CD14-positive monocyte (primary cell): Measurements from ENCODE around the gene HMCN2. TPM values are rescaled to one million over a fixed set of nuclear protein-coding genes. Genes with fewer than 3 reads are reported as not detected.

Source experiments
- DNase-seq, 3 donors: peaks; one replicate each; pipeline ENCODE4 v3.0.0-alpha.2; 2011 to 2022
- H2AFZ ChIP-seq: 2 replicates; pipeline ENCODE4 v1.6.0; 2012; ENCODE audit warnings: mild to moderate bottlenecking, low read depth, low read length, inconsistent platforms; ENCODE audit not compliant: insufficient read depth, poor library complexity, severe bottlenecking
- H3K27ac ChIP-seq, 2 donors: 1 replicate in 1 of 2; 2 replicates in 1 of 2; pipeline ENCODE4 v1.5.1; 2012 to 2013; ENCODE audit warnings: low read length in 2 of 2, control low read depth in 1 of 2, inconsistent platforms in 1 of 2, low read depth in 1 of 2, mild to moderate bottlenecking in 1 of 2
- H3K27me3 ChIP-seq, 2 donors: one replicate each; pipeline versions ENCODE4 v1.6.0 to v1.6.1; 2011 to 2013; ENCODE audit warnings: low read length in 2 of 2; ENCODE audit not compliant: control insufficient read depth in 2 of 2, insufficient read depth in 2 of 2
- H3K36me3 ChIP-seq, 2 donors: replicated peaks in 1 of 2; 1 replicate in 1 of 2; 2 replicates in 1 of 2; pipeline versions ENCODE4 v1.5.1 to v1.6.1; 2012 to 2013; ENCODE audit warnings: low read length in 2 of 2, control low read depth in 1 of 2, inconsistent platforms in 1 of 2, mild to moderate bottlenecking in 1 of 2; ENCODE audit not compliant: insufficient read depth in 2 of 2, control insufficient read depth in 1 of 2
- H3K4me1 ChIP-seq, 2 donors: 1 replicate in 1 of 2; 2 replicates in 1 of 2; pipeline versions ENCODE4 v1.5.1 to v1.6.1; 2012 to 2013; ENCODE audit warnings: low read length in 2 of 2, control low read depth in 1 of 2, inconsistent platforms in 1 of 2, mild to moderate bottlenecking in 1 of 2, moderate library complexity in 1 of 2; ENCODE audit not compliant: insufficient read depth in 2 of 2, control insufficient read depth in 1 of 2
- H3K4me2 ChIP-seq: replicated peaks from 2 replicates; pipeline ENCODE3; 2012; ENCODE audit warnings: low read length, moderate library complexity, mild to moderate bottlenecking; ENCODE audit not compliant: poor library complexity, severe bottlenecking; ENCODE audit errors: extremely low read depth
- H3K4me3 ChIP-seq, 3 experiments: fragments of 200-600 bp in 1 of 3; sonication (generic) in 1 of 3; replicated peaks in 1 of 3; 1 replicate in 2 of 3; 2 replicates in 1 of 3; pipeline ENCODE4 v1.5.1; 2011 to 2013; ENCODE audit warnings: low read length in 3 of 3, mild to moderate bottlenecking in 3 of 3, control low read depth in 2 of 3, low read depth in 2 of 3, inconsistent platforms in 1 of 3, moderate library complexity in 1 of 3
- H3K79me2 ChIP-seq: 2 replicates; pipeline ENCODE4 v1.6.0; 2012; ENCODE audit warnings: mild to moderate bottlenecking, control low read depth, inconsistent platforms, low read length, moderate library complexity; ENCODE audit not compliant: insufficient read depth
- H3K9ac ChIP-seq: 2 replicates; pipeline ENCODE4 v1.6.0; 2017; ENCODE audit warnings: low read length, mild to moderate bottlenecking; ENCODE audit not compliant: insufficient read depth, poor library complexity, severe bottlenecking
- H3K9me3 ChIP-seq, 2 donors: replicated peaks in 1 of 2; 1 replicate in 1 of 2; 2 replicates in 1 of 2; pipeline versions ENCODE4 v1.5.1 to v1.6.1; 2012 to 2013; ENCODE audit warnings: low read length in 2 of 2, control low read depth in 1 of 2; ENCODE audit not compliant: control insufficient read depth in 1 of 2, insufficient read depth in 1 of 2
- H4K20me1 ChIP-seq: 2 replicates; pipeline ENCODE4 v1.6.0; 2012; ENCODE audit warnings: mild to moderate bottlenecking, low read length, control low read depth, moderate library complexity; ENCODE audit not compliant: insufficient read depth
- H3K27ac Mint-ChIP-seq, 7 donors: one replicate each; pipeline ENCODE4 v1.8.0; 2020; ENCODE audit warnings: mild to moderate bottlenecking in 7 of 7, mixed read lengths in 7 of 7, moderate library complexity in 6 of 7, inconsistent platforms in 2 of 7
- H3K27me3 Mint-ChIP-seq, 3 donors: one replicate each; pipeline ENCODE4 v1.8.0; 2021 to 2022; ENCODE audit warnings: low read depth in 3 of 3, mild to moderate bottlenecking in 3 of 3, mixed read lengths in 3 of 3, moderate library complexity in 3 of 3, inconsistent platforms in 1 of 3
- H3K36me3 Mint-ChIP-seq, 2 donors: one replicate each; pipeline ENCODE4 v1.8.0; 2020; ENCODE audit warnings: mixed read lengths in 2 of 2, inconsistent platforms in 1 of 2, mild to moderate bottlenecking in 1 of 2
- H3K4me1 Mint-ChIP-seq: one replicate; pipeline ENCODE4 v1.8.0; 2020; ENCODE audit warnings: mild to moderate bottlenecking, mixed read lengths
- H3K4me3 Mint-ChIP-seq, 2 donors: one replicate each; pipeline ENCODE4 v1.8.0; 2020; ENCODE audit warnings: mild to moderate bottlenecking in 2 of 2, mixed read lengths in 2 of 2, moderate library complexity in 1 of 2
- H3K9me3 Mint-ChIP-seq, 7 donors: one replicate each; pipeline ENCODE4 v1.8.0; 2020 to 2022; ENCODE audit warnings: mixed read lengths in 7 of 7, mild to moderate bottlenecking in 6 of 7, moderate library complexity in 6 of 7, inconsistent platforms in 2 of 7
- WGBS: methylation state at CpG from one replicate; pipeline ENCODE4 v1.1.5; 2013; ENCODE audit warnings: missing lambda C conversion rate; ENCODE audit not compliant: insufficient coverage; 5-methylcytosine and 5-hydroxymethylcytosine counted together
- intact Hi-C, 2 donors: fragments of 100-400 bp; cut with micrococcal nuclease; formaldehyde crosslinking; loops; one replicate each; pipeline versions ENCODE4 v1.15.0 to v1.15.1; 2023
- polyA plus RNA-seq, 3 donors: library from polyadenylated mRNA; depleted of rRNA in 1 of 3; unstranded in 2 of 3; stranded (reverse) in 1 of 3; fragments of 300-500 nt in 2 of 3; fragments of >200 nt in 1 of 3; fragmentation: Illumina TruSeq in 2 of 3; gene quantifications; 1 replicate in 2 of 3; 2 replicates in 1 of 3; pipeline ENCODE4 v1.2.3, GENCODE V29; 2012 to 2021
- TF ChIP-seq, protein P1 (sequence below): fragments of 200-600 bp; IDR thresholded peaks from one replicate; pipeline ENCODE4 v1.8.0; 2022; ENCODE audit warnings: antibody characterized with exemption, mild to moderate bottlenecking

HMCN2 gene
- polyA plus RNA-seq, 3 donors, result not detected

DNA sequence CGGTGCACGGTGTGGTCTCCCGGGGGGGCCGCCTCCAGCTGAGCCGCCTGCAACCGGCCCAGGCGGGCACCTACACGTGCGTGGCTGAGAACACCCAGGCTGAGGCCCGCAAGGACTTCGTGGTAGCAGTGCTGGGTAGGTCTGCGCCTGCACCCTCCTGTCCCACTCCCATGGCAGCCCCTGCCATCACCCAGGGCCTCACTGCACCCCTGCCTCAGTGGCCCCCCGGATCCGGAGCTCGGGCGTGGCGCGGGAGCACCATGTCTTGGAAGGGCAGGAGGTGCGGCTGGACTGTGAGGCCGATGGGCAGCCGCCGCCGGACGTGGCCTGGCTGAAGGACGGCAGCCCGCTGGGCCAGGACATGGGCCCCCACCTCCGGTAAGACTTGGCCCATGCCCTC, 125.4 kb downstream of the HMCN2 start:
- TF ChIP-seq, protein P1, sequence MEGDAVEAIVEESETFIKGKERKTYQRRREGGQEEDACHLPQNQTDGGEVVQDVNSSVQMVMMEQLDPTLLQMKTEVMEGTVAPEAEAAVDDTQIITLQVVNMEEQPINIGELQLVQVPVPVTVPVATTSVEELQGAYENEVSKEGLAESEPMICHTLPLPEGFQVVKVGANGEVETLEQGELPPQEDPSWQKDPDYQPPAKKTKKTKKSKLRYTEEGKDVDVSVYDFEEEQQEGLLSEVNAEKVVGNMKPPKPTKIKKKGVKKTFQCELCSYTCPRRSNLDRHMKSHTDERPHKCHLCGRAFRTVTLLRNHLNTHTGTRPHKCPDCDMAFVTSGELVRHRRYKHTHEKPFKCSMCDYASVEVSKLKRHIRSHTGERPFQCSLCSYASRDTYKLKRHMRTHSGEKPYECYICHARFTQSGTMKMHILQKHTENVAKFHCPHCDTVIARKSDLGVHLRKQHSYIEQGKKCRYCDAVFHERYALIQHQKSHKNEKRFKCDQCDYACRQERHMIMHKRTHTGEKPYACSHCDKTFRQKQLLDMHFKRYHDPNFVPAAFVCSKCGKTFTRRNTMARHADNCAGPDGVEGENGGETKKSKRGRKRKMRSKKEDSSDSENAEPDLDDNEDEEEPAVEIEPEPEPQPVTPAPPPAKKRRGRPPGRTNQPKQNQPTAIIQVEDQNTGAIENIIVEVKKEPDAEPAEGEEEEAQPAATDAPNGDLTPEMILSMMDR, result no peak
- Histone ChIP-seq H2AFZ (no peak overlapping the region), H3K9me3 (no peaks in the 10 kb centered on the region), H3K27me3 (no peaks in the 10 kb centered on the region), H3K4me2 (no peak overlapping the region), H4K20me1 (no peaks in the 10 kb centered on the region), H3K9ac (no peak overlapping the region), H3K36me3 (no peaks in the 10 kb centered on the region), H3K4me3 (no peak overlapping the region), H3K79me2 (no peaks in the 10 kb centered on the region), H3K27ac (no peak overlapping the region), H3K4me1 (no peaks in the 10 kb centered on the region)
- H3K36me3 Mint-ChIP-seq, result no peaks in the 10 kb centered on the region
- intact Hi-C loops, result no loop called here
- H3K9me3 Mint-ChIP-seq, result no peaks in the 10 kb centered on the region
- no peak overlapping the region for H3K27ac Mint-ChIP-seq
- 96% methylated on average over 17 of the region's 27 CpGs for WGBS
- DNase-seq, result no peak
- H3K4me1 Mint-ChIP-seq, result no peaks in the 10 kb centered on the region
- H3K27me3 Mint-ChIP-seq, result peaks cover 0 to 7% (median 1%) of the 10 kb centered on the region in 3 donors
- no peak overlapping the region for H3K4me3 Mint-ChIP-seq

DNA sequence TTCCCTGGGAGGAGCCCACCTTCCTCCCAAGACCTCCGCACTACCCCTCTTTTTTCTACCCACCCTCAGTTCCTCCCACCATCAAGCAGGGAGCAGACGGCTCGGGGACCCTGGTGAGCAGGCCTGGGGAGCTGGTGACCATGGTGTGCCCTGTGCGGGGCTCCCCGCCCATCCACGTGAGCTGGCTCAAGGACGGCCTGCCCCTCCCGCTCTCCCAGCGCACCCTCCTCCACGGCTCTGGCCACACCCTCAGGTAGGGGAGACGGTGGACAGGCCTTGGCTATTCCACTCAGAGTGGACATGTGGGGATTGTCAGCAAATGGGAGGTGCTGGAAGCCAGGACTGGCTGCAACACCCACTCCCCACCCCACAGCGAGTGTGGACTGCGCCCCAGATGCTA, 126.3 kb downstream of the HMCN2 start:
- H3K9me3 ChIP-seq, result no peaks in the 10 kb centered on the region
- TF ChIP-seq, protein P1, result no peak
- no peak overlapping the region for H3K27ac ChIP-seq
- peaks cover 0 to 5% (median 1%) of the 10 kb centered on the region in 3 donors for H3K27me3 Mint-ChIP-seq
- DNase-seq, result no peak
- peaks cover 0 to 2% (median 0%) of the 10 kb centered on the region in 7 donors for H3K9me3 Mint-ChIP-seq
- H4K20me1 ChIP-seq, result no peaks in the 10 kb centered on the region
- no peaks in the 10 kb centered on the region for H3K4me1 ChIP-seq
- no peak overlapping the region for H3K4me3 ChIP-seq
- no peaks in the 10 kb centered on the region for H3K79me2 ChIP-seq
- H3K27me3 ChIP-seq, result no peaks in the 10 kb centered on the region
- no peak overlapping the region for H3K27ac Mint-ChIP-seq
- H3K9ac ChIP-seq, result no peak overlapping the region
- H3K4me3 Mint-ChIP-seq, result no peak overlapping the region
- intact Hi-C loops, result no loop called here
- no peak overlapping the region for H3K4me2 ChIP-seq
- H3K36me3 Mint-ChIP-seq, result no peaks in the 10 kb centered on the region
- no peaks in the 10 kb centered on the region for H3K36me3 ChIP-seq
- H3K4me1 Mint-ChIP-seq, result no peaks in the 10 kb centered on the region
- H2AFZ ChIP-seq, result no peak overlapping the region
- 95% methylated on average over 6 of the region's 13 CpGs for WGBS
